ENCODE data around the gene AEBP1. TPM values are rescaled to one million over a fixed set of nuclear protein-coding genes. Genes with fewer than 3 reads are reported as not detected.
A peak's percentile ranks its signal among the peaks of the same experiment; 100 is the strongest.

Gene AEBP1
- total and polyA plus RNA-seq, 5 experiments from 2014 or later, result 2.4 to 38.5 (median 10.4) TPM

DNA sequence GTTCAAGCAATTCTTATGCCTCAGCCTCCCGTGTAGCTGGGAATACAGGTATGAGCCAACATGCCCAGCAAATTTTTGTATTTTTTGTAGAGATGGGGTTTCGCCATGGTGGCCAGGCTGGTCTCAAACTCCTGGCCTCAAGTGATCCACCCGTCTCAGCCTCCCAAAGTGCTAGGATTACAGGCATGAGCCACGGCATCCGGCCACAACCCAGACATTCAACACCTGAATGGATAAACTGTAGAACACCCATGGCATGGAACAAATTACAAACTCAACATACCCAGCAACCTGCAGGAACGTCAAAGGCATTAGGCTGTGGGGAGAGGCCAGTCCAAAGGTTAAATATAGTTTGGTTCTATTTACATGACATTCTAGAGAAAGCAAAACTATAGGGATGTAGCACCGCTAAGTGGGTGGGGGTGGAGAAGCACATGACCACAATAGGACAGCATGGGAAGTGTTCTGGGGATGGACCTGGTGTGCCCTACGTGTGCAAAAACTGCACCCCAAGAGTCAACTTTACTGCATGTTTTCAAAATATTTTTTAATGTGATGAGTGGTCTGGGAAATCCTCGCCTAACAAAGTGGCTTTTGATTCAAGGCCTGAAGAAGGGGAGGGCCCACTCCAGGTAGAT, 32.3 kb upstream of the AEBP1 start:
- DNase-seq (no peak), ATAC-seq (no peak)
- H3K36me3 Mint-ChIP-seq, result peaks cover 0 to 40% (median 0%) of the 10 kb centered on the region in 3 donors
- no peak overlapping the region for H3K4me3 Mint-ChIP-seq
- H3K9me3 Mint-ChIP-seq, result no peaks in the 10 kb centered on the region
- POLR2A ChIA-PET, result interaction anchor here (0.8 to 2.2 kb wide), 7 partner anchors 9 to 34 kb away, joined by 3 to 11 read pairs (median 4); partner anchors contain the start of gene DBNL
- H3K27ac Mint-ChIP-seq, result peak overlapping the region in 9 of 10 donors; percentile 7 to 87 (median 61)
- peaks cover 14 to 54% (median 45%) of the 10 kb centered on the region in 4 donors for H3K4me1 Mint-ChIP-seq
- H3K27me3 Mint-ChIP-seq, result no peaks in the 10 kb centered on the region

- ATAC-seq (peak; percentile 55), DNase-seq (peak in 5 of 10 donors; percentile 17 to 71 (median 39))
- peak overlapping the region in 1 of 10 donors; percentile 74 for H3K4me3 Mint-ChIP-seq
- peak overlapping the region in 9 of 10 donors; percentile 7 to 87 (median 72) for H3K27ac Mint-ChIP-seq
- no peaks in the 10 kb centered on the region for H3K27me3 Mint-ChIP-seq
- peaks cover 0 to 47% (median 0%) of the 10 kb centered on the region in 3 donors for H3K36me3 Mint-ChIP-seq
- no peaks in the 10 kb centered on the region for H3K9me3 Mint-ChIP-seq
- H3K4me1 Mint-ChIP-seq, result peaks cover 12 to 51% (median 40%) of the 10 kb centered on the region in 4 donors
- POLR2A ChIA-PET, result interaction anchor here (0.8 to 2.2 kb wide), 7 partner anchors 9 to 33 kb away, joined by 3 to 11 read pairs (median 4); partner anchors contain the start of gene DBNL
Observed at GRCh38 chr7:44072364-44073231, 31.5 kb upstream of the AEBP1 start.

DNA sequence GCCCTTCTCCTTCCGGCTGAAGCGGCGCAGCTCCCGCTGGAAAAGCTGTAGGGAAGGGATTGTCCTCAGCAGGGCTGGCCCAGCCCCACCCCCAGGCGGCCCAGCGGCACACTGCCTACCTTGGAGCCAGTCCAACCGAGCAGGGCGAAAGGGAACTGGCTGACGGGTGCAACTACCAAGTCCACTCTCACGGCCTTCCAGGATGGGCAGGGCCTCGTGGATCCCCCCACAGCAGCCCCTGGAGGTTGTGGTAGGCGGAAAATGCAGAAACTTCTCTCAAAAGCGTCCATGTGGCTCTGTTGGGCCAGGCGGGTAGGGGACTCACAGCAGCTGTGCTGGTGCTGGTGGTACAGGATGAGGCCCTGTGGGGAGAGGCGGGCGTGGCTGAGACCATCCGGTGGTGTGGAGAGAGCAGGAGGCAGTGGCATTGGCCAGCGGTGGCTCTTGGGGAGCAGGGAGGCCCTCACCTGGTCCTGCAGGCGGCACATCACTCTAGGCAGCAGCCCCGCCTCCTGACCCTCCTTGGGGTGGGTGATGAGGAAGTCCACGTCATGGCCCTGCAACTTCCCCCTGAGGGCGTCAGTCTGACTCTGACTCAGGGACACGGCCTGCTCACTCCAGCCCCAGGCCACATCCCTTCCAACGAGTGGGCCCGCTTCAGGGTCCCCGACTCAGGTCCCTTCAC, 30.3 kb upstream of the AEBP1 start:
- DNase-seq, result peak in 7 of 10 donors; percentile 43 to 86 (median 49)
- peak overlapping the region in 9 of 10 donors; percentile 28 to 94 (median 83) for H3K27ac Mint-ChIP-seq
- POLR2A ChIA-PET, result interaction anchor here (0.6 to 1.6 kb wide), 2 partner anchors 30 to 63 kb away, joined by 3 to 4 read pairs; partner anchors contain the start of gene DBNL
- H3K9me3 Mint-ChIP-seq, result no peaks in the 10 kb centered on the region
- H3K36me3 Mint-ChIP-seq, result peaks cover 0 to 59% (median 0%) of the 10 kb centered on the region in 3 donors
- peak; percentile 81 to 88 for ATAC-seq
- peaks cover 10 to 56% (median 40%) of the 10 kb centered on the region in 4 donors for H3K4me1 Mint-ChIP-seq
- H3K27me3 Mint-ChIP-seq, result no peaks in the 10 kb centered on the region
- peak overlapping the region in 3 of 10 donors; percentile 28 to 56 (median 33) for H3K4me3 Mint-ChIP-seq

GRCh38 chr7:44074349-44074695, 29.8 kb upstream of the AEBP1 start:
- H3K4me3 Mint-ChIP-seq, result peak overlapping the region in 1 of 10 donors; percentile 28
- ATAC-seq, result no peak

DNA sequence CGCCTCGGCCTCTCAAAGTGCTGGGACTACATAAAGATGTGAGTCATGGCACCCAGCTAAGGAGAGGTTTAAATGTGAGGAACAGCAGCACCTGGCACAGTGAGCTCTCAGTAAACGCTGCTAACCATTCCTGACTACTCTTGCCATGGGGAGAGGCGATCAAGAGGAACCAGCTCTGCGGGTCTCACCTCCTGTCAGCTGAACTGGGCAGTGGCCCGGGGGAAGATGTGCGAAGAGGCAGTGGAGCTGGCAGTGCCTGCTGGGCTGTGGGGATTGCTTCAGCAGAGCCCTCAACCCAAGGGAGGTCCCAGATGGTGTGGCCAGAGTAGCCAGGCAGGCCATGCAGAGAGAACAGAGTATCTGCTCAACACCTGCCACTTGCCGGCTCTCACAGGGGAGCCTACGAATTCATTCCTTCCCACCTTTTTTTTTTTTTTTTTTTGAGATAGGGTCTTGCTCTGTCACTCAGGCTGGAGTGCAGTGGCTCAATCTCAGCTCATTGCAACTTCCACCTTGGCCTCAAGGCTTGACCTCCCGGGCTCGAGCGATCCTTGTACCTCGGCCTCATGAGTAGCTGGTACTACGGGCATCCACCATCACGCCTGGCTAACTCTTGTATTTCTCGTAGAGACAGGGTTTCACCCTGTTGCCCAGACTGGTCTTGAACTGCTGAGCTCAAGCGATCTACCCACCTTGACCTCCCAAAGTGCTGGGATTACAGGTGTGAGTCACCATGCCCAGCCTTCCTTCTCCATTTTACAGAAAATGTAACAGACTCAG, 28.7 kb upstream of the AEBP1 start:
- Mint-ChIP-seq H3K27me3 (no peaks in the 10 kb centered on the region), H3K27ac (peak overlapping the region in 6 of 10 donors; percentile 25 to 91 (median 57)), H3K36me3 (peaks cover 0 to 63% (median 0%) of the 10 kb centered on the region in 3 donors), H3K4me1 (peaks cover 10 to 66% (median 43%) of the 10 kb centered on the region in 4 donors), H3K4me3 (no peak overlapping the region), H3K9me3 (no peaks in the 10 kb centered on the region)
- ATAC-seq (no peak), DNase-seq (peak in 1 of 10 donors; percentile 57)
- POLR2A ChIA-PET, result interaction anchor here (0.7 to 2.7 kb wide), 6 partner anchors 9 to 719 kb away, joined by 3 to 15 read pairs (median 4); partner anchors contain the start of genes DBNL and PGAM2

More at GRCh38 chr7:44074349-44074695, 29.8 kb upstream of the AEBP1 start:
- DNase-seq, result no peak
- peak overlapping the region in 8 of 10 donors; percentile 16 to 94 (median 84) for H3K27ac Mint-ChIP-seq
- H3K9me3 Mint-ChIP-seq, result no peaks in the 10 kb centered on the region
- H3K36me3 Mint-ChIP-seq, result peaks cover 0 to 63% (median 0%) of the 10 kb centered on the region in 3 donors
- POLR2A ChIA-PET, result interaction anchor here (0.6 to 2.7 kb wide), 4 partner anchors 8 to 63 kb away, joined by 3 to 15 read pairs (median 4); partner anchors contain the start of genes DBNL and PGAM2
- H3K4me1 Mint-ChIP-seq, result peaks cover 10 to 60% (median 41%) of the 10 kb centered on the region in 4 donors
- H3K27me3 Mint-ChIP-seq, result no peaks in the 10 kb centered on the region

- POLR2A ChIA-PET, result interaction anchor here (0.9 to 2.7 kb wide), 3 partner anchors 10 to 121 kb away, joined by 3 to 15 read pairs (median 13); partner anchors contain the start of gene PGAM2
- Mint-ChIP-seq H3K9me3 (no peaks in the 10 kb centered on the region), H3K4me3 (no peak overlapping the region), H3K27me3 (no peaks in the 10 kb centered on the region), H3K27ac (peak overlapping the region in 1 of 10 donors; percentile 76), H3K36me3 (peaks cover 0 to 69% (median 4%) of the 10 kb centered on the region in 3 donors), H3K4me1 (peaks cover 15 to 67% (median 51%) of the 10 kb centered on the region in 4 donors)
- ATAC-seq (no peak), DNase-seq (peak in 1 of 10 donors; percentile 56)
Observed at GRCh38 chr7:44076101-44076895, 27.8 kb upstream of the AEBP1 start.

DNA sequence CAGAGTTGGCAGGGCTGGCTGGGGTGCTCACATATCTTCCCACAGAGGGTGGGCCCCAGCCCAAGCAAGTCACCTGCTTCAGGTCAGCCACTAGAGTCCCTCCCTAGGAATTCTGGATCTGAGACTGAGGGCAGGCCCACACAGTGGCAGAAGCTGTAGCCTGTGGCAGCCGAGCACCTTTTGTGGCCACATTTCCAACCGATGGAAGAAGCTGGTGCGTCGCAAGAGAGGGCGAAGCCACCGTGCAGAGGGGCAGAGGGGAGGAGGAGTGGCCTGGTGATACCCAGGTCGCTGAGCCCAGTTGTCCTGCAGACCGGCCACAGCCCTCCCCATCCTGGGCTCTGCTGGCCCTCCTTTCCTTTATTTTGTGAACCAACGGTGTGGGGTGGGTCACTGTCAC, 27.1 kb upstream of the AEBP1 start:
- POLR2A ChIA-PET, result interaction anchor here (2.7 kb wide), 1 partner anchor 10 kb away, joined by 15 read pairs; the partner anchor contains the start of gene PGAM2
- Mint-ChIP-seq H3K27me3 (no peaks in the 10 kb centered on the region), H3K9me3 (no peaks in the 10 kb centered on the region), H3K4me1 (peaks cover 17 to 68% (median 50%) of the 10 kb centered on the region in 4 donors), H3K4me3 (no peak overlapping the region), H3K36me3 (peaks cover 0 to 68% (median 5%) of the 10 kb centered on the region in 3 donors), H3K27ac (peak overlapping the region in 1 of 10 donors; percentile 20)
- peak in 1 of 10 donors; percentile 52 for DNase-seq
- ATAC-seq, result no peak

DNA sequence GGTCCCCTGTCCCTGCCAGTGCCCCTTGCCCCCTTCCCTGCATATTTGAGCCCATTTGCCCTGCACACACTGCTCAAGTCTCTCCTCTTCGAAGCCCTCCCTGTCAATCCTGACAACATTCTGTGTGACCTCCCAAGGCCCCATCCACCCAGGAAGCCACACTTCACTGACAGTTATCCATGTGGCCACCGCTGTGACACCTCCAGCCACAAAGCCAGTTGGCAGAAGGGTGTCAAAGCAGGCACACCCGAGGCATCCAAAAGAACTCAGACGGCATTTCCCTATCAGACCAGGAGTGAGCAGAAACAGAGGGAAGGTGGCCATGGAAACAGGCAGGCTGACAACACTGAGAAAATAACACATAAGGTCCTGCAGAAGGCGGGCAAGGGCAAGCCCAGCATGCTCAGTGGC, 26.5 kb upstream of the AEBP1 start:
- Mint-ChIP-seq H3K4me1 (peaks cover 15 to 63% (median 43%) of the 10 kb centered on the region in 4 donors), H3K27ac (peak overlapping the region in 9 of 10 donors; percentile 2 to 86 (median 66)), H3K4me3 (no peak overlapping the region), H3K9me3 (no peaks in the 10 kb centered on the region), H3K27me3 (no peaks in the 10 kb centered on the region), H3K36me3 (peaks cover 0 to 63% (median 5%) of the 10 kb centered on the region in 3 donors)
- DNase-seq (peak in 1 of 10 donors; percentile 15), ATAC-seq (no peak)
- POLR2A ChIA-PET, result interaction anchor here (4.5 kb wide), 1 partner anchor 11 kb away, joined by 56 read pairs; the partner anchor contains the start of gene PGAM2

- Mint-ChIP-seq H3K36me3 (peaks cover 0 to 56% (median 5%) of the 10 kb centered on the region in 3 donors), H3K27ac (peak overlapping the region in 5 of 10 donors; percentile 30 to 86 (median 66))
Observed at GRCh38 chr7:44078521-44078920, 25.6 kb upstream of the AEBP1 start.

DNA sequence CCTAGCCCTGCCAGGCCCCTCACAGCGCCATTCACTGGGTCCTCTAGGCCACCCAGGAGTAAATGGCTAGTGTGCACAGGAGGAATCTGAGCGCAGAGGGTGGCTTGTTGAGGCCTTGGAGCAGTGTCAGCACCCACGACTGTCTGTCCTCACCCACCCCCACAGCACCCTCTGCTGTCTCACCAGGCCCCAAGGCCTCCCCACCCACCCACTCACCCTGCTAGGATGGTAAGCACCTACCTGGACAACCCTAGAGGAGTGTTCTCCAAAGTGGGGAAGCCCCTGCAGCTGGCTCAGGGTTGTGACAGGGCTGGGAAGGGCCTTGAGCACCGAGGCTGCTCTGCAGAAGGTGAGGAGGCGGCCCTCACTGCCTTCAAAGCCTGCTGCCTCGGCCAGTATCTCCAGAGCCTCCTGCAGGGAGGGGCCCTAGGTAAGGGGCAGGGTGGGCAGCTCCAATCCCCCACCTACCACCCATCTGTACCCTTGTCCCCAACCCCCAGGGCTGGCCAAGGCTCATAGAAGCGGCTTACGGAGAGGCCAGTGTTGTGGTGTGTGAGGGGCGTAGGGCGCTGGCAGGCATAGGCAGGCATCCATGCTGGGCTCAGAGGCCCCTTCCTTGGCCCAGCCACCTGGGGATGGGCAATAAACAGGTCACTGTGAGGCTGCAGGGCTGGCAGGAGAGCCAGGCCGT, 24.7 kb upstream of the AEBP1 start:
- H3K27me3 Mint-ChIP-seq, result no peaks in the 10 kb centered on the region
- POLR2A ChIA-PET, result interaction anchor here (0.6 to 4.5 kb wide), 3 partner anchors 13 to 48 kb away, joined by 3 to 56 read pairs (median 3); partner anchors contain the start of gene PGAM2
- peak overlapping the region in 1 of 10 donors; percentile 18 for H3K4me3 Mint-ChIP-seq
- H3K9me3 Mint-ChIP-seq, result no peaks in the 10 kb centered on the region
- H3K4me1 Mint-ChIP-seq, result peaks cover 15 to 54% (median 37%) of the 10 kb centered on the region in 4 donors
- no peak for ATAC-seq
- H3K27ac Mint-ChIP-seq, result peak overlapping the region in 3 of 10 donors; percentile 13 to 52 (median 24)
- peak in 1 of 10 donors; percentile 53 for DNase-seq
- H3K36me3 Mint-ChIP-seq, result peaks cover 0 to 51% (median 5%) of the 10 kb centered on the region in 3 donors

More at GRCh38 chr7:44078521-44078920, 25.6 kb upstream of the AEBP1 start:
- ATAC-seq, result no peak
- Mint-ChIP-seq H3K4me3 (peak overlapping the region in 2 of 10 donors; percentile 64 to 73), H3K4me1 (peaks cover 15 to 62% (median 40%) of the 10 kb centered on the region in 4 donors), H3K27me3 (no peaks in the 10 kb centered on the region), H3K9me3 (no peaks in the 10 kb centered on the region)
- POLR2A ChIA-PET, result interaction anchor here (1.2 to 4.5 kb wide), 2 partner anchors 12 to 49 kb away, joined by 3 to 56 read pairs; partner anchors contain the start of gene PGAM2
- DNase-seq, result peak in 1 of 10 donors; percentile 6

Data from naive thymus-derived CD8-positive, alpha-beta T cell (primary cell).